Measurements from ENCODE around the gene C6orf47.
A peak's percentile ranks its signal among the peaks of the same experiment; 100 is the strongest.

The C6orf47 gene

GRCh38 chr6:31619805-31620585 is 40.6 kb downstream of the C6orf47 start:
- H3K9me3 ChIP-seq (ENCODE audit: low read length), result no peaks in the 10 kb centered on the region
- H3K27ac ChIP-seq (ENCODE audit: low read depth, low read length, poor library complexity, severe bottlenecking), result peak overlapping the region; percentile 96
- peaks cover 36% of the 10 kb centered on the region for H3K4me1 ChIP-seq (ENCODE audit: insufficient read depth, low read length, severe bottlenecking)
- H3K79me2 ChIP-seq (ENCODE audit: insufficient read depth, low read length), result peaks cover 29% of the 10 kb centered on the region
- H4K20me1 ChIP-seq (ENCODE audit: insufficient read depth, low read length), result no peaks in the 10 kb centered on the region
- peak overlapping the region; percentile 79 for H3K4me2 ChIP-seq (ENCODE audit: low read length)
- H2AFZ ChIP-seq (ENCODE audit: low read length), result no peak overlapping the region
- no peaks in the 10 kb centered on the region for H3F3A ChIP-seq (ENCODE audit: insufficient read depth, low read length)
- H3K9me2 ChIP-seq (ENCODE audit: low read depth, low read length), result no peaks in the 10 kb centered on the region
- H3K27me3 ChIP-seq (ENCODE audit: insufficient read depth, low read length), result no peaks in the 10 kb centered on the region
- peak overlapping the region; percentile 69 for H3K9ac ChIP-seq (ENCODE audit: low read length)
- H3K36me3 ChIP-seq (ENCODE audit: insufficient read depth, low read length), result peaks cover 41% of the 10 kb centered on the region
- H3K4me3 ChIP-seq (ENCODE audit: low read depth, low read length, poor library complexity, severe bottlenecking), result peak overlapping the region; percentile 98
- TF ChIP-seq CTCF (IDR thresholded peaks at IDR 0.05; ENCODE audit: low read length) (no peak), EZH2 (IDR thresholded peaks at IDR 0.05; ENCODE audit: borderline replicate concordance, low read length) (no peak)

GRCh38 chr6:31617010-31617409 is 43.6 kb downstream of the C6orf47 start:
- peaks cover 38% of the 10 kb centered on the region for H3K4me1 ChIP-seq (ENCODE audit: insufficient read depth, low read length, severe bottlenecking)
- no peak overlapping the region for H3K27ac ChIP-seq (ENCODE audit: low read depth, low read length, poor library complexity, severe bottlenecking)

GRCh38 chr6:31615748-31616147 is 44.8 kb downstream of the C6orf47 start:
- Histone ChIP-seq H3K36me3 (ENCODE audit: insufficient read depth, low read length) (no peaks in the 10 kb centered on the region), H3K9ac (ENCODE audit: low read length) (peak overlapping the region; percentile 43; the same call in 1 of the 2 replicates), H3K79me2 (ENCODE audit: insufficient read depth, low read length) (no peaks in the 10 kb centered on the region), H3K4me3 (ENCODE audit: low read depth, low read length, poor library complexity, severe bottlenecking) (peak overlapping the region; percentile 22), H4K20me1 (ENCODE audit: insufficient read depth, low read length) (no peaks in the 10 kb centered on the region), H2AFZ (ENCODE audit: low read length) (no peak overlapping the region), H3K4me2 (ENCODE audit: low read length) (peak overlapping the region; percentile 59; the same call in 1 of the 2 replicates), H3K9me2 (ENCODE audit: low read depth, low read length) (no peaks in the 10 kb centered on the region), H3K27me3 (ENCODE audit: insufficient read depth, low read length) (no peaks in the 10 kb centered on the region), H3K4me1 (ENCODE audit: insufficient read depth, low read length, severe bottlenecking) (peaks cover 30% of the 10 kb centered on the region), H3K27ac (ENCODE audit: low read depth, low read length, poor library complexity, severe bottlenecking) (peak overlapping the region; percentile 43), H3F3A (ENCODE audit: insufficient read depth, low read length) (no peaks in the 10 kb centered on the region), H3K9me3 (ENCODE audit: low read length) (no peaks in the 10 kb centered on the region)
- no peak for TF ChIP-seq CTCF (IDR thresholded peaks at IDR 0.05; ENCODE audit: low read length)
- no peak for TF ChIP-seq EZH2 (IDR thresholded peaks at IDR 0.05; ENCODE audit: borderline replicate concordance, low read length)

More at GRCh38 chr6:31617010-31617409, 43.6 kb downstream of the C6orf47 start:
- no peaks in the 10 kb centered on the region for H3K9me3 ChIP-seq (ENCODE audit: low read length)
- H3K4me2 ChIP-seq (ENCODE audit: low read length), result no peak overlapping the region
- H3K9me2 ChIP-seq (ENCODE audit: low read depth, low read length), result no peaks in the 10 kb centered on the region
- H3F3A ChIP-seq (ENCODE audit: insufficient read depth, low read length), result no peaks in the 10 kb centered on the region
- no peak overlapping the region for H3K4me3 ChIP-seq (ENCODE audit: low read depth, low read length, poor library complexity, severe bottlenecking)
- H4K20me1 ChIP-seq (ENCODE audit: insufficient read depth, low read length), result no peaks in the 10 kb centered on the region
- peaks cover 12% of the 10 kb centered on the region for H3K79me2 ChIP-seq (ENCODE audit: insufficient read depth, low read length)
- H3K36me3 ChIP-seq (ENCODE audit: insufficient read depth, low read length), result peaks cover 11% of the 10 kb centered on the region; the same call in 1 of the 2 replicates
- no peaks in the 10 kb centered on the region for H3K27me3 ChIP-seq (ENCODE audit: insufficient read depth, low read length)
- TF ChIP-seq CTCF (IDR thresholded peaks at IDR 0.05; ENCODE audit: low read length), result no peak
- no peak for TF ChIP-seq EZH2 (IDR thresholded peaks at IDR 0.05; ENCODE audit: borderline replicate concordance, low read length)
- no peak overlapping the region for H2AFZ ChIP-seq (ENCODE audit: low read length)
- no peak overlapping the region for H3K9ac ChIP-seq (ENCODE audit: low read length)

Data from OCI-LY1 (cell line).